Spleen (tissue), 7 donors: ENCODE measurements around the gene EHD4.

Source experiments
- POLR2A ChIP-seq, 3 donors: fragments of 450-650 bp; IDR thresholded peaks; one replicate each; pipeline ENCODE4 v1.5.1; 2017; ENCODE audit warnings: antibody characterized with exemption in 3 of 3, mild to moderate bottlenecking in 1 of 3
- POLR2AphosphoS5 ChIP-seq, 3 donors: sonication (generic); formaldehyde crosslinking; IDR thresholded peaks; one replicate each; pipeline ENCODE4 v1.5.1; 2017; ENCODE audit warnings: antibody characterized with exemption in 3 of 3
- TF ChIP-seq, protein P1 (sequence below), 11 experiments: fragments of 200-600 bp in 7 of 11; fragments of 450-650 bp in 4 of 11; sonication (generic) in 4 of 11; IDR thresholded peaks in 8 of 11; conservative IDR thresholded peaks in 3 of 11; 1 replicate in 7 of 11; 2 replicates in 4 of 11; pipeline versions ENCODE4 v1.4.0 to v1.8.0; 2016 to 2021; ENCODE audit warnings: antibody characterized with exemption in 11 of 11, inconsistent platforms in 4 of 11, mild to moderate bottlenecking in 1 of 11
- donor health status: DM: no; HTN: no; CAD: no; lungs with moderate emphysema.
- donor health status: DM: no; HTN: no; CAD: no.
- donor health status: DM: no; HTN: no; CAD: no.

DNA sequence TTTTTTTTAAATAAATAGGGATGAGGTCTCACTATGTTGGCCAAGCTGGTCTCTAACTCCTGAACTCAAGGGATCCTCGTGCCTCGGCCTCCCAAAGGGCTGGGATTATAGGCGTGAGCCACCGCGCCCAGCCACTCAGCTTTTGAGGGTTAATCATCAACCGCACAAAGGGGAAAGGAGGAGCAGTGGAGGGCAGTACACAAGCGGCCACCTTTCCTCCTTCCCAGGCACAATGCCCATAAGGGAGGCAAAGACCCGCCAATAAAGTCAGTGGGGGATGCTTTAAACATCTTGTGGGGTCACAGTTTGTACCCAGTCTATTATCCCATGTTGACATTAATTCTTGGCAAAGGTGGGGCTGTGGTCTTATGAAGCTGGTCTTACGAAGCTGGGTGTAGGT is 32.4 kb downstream of the EHD4 start:
- no peak for TF ChIP-seq POLR2A (IDR thresholded peaks at IDR 0.05)
- TF ChIP-seq, protein P1, sequence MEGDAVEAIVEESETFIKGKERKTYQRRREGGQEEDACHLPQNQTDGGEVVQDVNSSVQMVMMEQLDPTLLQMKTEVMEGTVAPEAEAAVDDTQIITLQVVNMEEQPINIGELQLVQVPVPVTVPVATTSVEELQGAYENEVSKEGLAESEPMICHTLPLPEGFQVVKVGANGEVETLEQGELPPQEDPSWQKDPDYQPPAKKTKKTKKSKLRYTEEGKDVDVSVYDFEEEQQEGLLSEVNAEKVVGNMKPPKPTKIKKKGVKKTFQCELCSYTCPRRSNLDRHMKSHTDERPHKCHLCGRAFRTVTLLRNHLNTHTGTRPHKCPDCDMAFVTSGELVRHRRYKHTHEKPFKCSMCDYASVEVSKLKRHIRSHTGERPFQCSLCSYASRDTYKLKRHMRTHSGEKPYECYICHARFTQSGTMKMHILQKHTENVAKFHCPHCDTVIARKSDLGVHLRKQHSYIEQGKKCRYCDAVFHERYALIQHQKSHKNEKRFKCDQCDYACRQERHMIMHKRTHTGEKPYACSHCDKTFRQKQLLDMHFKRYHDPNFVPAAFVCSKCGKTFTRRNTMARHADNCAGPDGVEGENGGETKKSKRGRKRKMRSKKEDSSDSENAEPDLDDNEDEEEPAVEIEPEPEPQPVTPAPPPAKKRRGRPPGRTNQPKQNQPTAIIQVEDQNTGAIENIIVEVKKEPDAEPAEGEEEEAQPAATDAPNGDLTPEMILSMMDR (IDR thresholded peaks at IDR 0.05 in 8 of 11, conservative IDR thresholded peaks at IDR 0.05 in 3 of 11), result no peak
- TF ChIP-seq POLR2AphosphoS5 (IDR thresholded peaks at IDR 0.05), result no peak
